Measurements from ENCODE around the gene RAB27A.

Gene RAB27A

GRCh38 chr15:55168350-55168974 is 121.2 kb downstream of the RAB27A start:
- no peak overlapping the region for H4K5ac ChIP-seq (ENCODE audit: low read length)
- H3K4ac ChIP-seq (ENCODE audit: low read depth, low read length) = no peak overlapping the region

GRCh38 chr15:55164284-55164683 is 125.3 kb downstream of the RAB27A start:
- Histone ChIP-seq H2AK5ac (ENCODE audit: low read length) (no peak overlapping the region), H3K23ac (ENCODE audit: low read length) (no peak overlapping the region), H3K27ac (ENCODE audit: low read depth, low read length) (no peak overlapping the region), H2BK5ac (ENCODE audit: low read length) (no peak overlapping the region), H4K5ac (ENCODE audit: low read length) (no peak overlapping the region), H3K27me3 (ENCODE audit: insufficient read depth, low read length, poor library complexity) (no peaks in the 10 kb centered on the region), H3K4me3 (ENCODE audit: low read length) (no peak overlapping the region), H3K79me1 (ENCODE audit: low read length) (no peaks in the 10 kb centered on the region), H3K36me3 (ENCODE audit: control insufficient read depth, insufficient read depth, low read length) (peaks cover 2% of the 10 kb centered on the region), H4K8ac (ENCODE audit: low read depth, low read length) (no peak overlapping the region), H3K4me1 (ENCODE audit: control insufficient read depth, low read depth, low read length) (no peaks in the 10 kb centered on the region), H3K79me2 (ENCODE audit: control insufficient read depth, insufficient read depth, low read length) (no peaks in the 10 kb centered on the region), H3K4me2 (ENCODE audit: low read length) (no peak overlapping the region), H3K4ac (ENCODE audit: low read depth, low read length) (no peak overlapping the region), H2BK120ac (ENCODE audit: low read depth, low read length) (no peak overlapping the region), H2BK15ac (replicated peaks; ENCODE audit: low read depth) (no peak overlapping the region), H3K56ac (ENCODE audit: low read length) (no peak overlapping the region), H3K9ac (ENCODE audit: low read length) (no peak overlapping the region), H3K18ac (ENCODE audit: low read length) (no peak overlapping the region)
- WGBS (ENCODE audit: extremely low coverage, insufficient coverage, low lambda C conversion rate) = no CpG with 5 or more reads among the region's 4 CpGs
- no peak for DNase-seq

More at GRCh38 chr15:55168350-55168974, 121.2 kb downstream of the RAB27A start:
- Histone ChIP-seq H3K23ac (ENCODE audit: low read length) (no peak overlapping the region), H3K4me2 (ENCODE audit: low read length) (no peak overlapping the region), H3K4me3 (ENCODE audit: low read length) (no peak overlapping the region), H3K56ac (ENCODE audit: low read length) (no peak overlapping the region), H2BK15ac (replicated peaks; ENCODE audit: low read depth) (no peak overlapping the region), H4K8ac (ENCODE audit: low read depth, low read length) (no peak overlapping the region), H2AK5ac (ENCODE audit: low read length) (no peak overlapping the region), H3K9ac (ENCODE audit: low read length) (no peak overlapping the region), H3K79me1 (ENCODE audit: low read length) (no peaks in the 10 kb centered on the region), H2BK120ac (ENCODE audit: low read depth, low read length) (no peak overlapping the region), H2BK5ac (ENCODE audit: low read length) (no peak overlapping the region), H3K27ac (ENCODE audit: low read depth, low read length) (no peak overlapping the region), H3K36me3 (ENCODE audit: control insufficient read depth, insufficient read depth, low read length) (peaks cover 2% of the 10 kb centered on the region), H3K27me3 (ENCODE audit: insufficient read depth, low read length, poor library complexity) (no peaks in the 10 kb centered on the region), H3K4me1 (ENCODE audit: control insufficient read depth, low read depth, low read length) (no peaks in the 10 kb centered on the region), H3K79me2 (ENCODE audit: control insufficient read depth, insufficient read depth, low read length) (no peaks in the 10 kb centered on the region), H3K18ac (ENCODE audit: low read length) (no peak overlapping the region)
- peak; percentile 98 for DNase-seq
- WGBS (ENCODE audit: extremely low coverage, insufficient coverage, low lambda C conversion rate) = no CpG with 5 or more reads among the region's 11 CpGs
